ENCODE results near the gene EIF3F.
"Not testable (repeated sequence)": the region's sequence is repeated elsewhere in the genome, so short reads cannot be mapped to it uniquely, and the experiment has no call there.

The EIF3F gene

GRCh38 chr11:7983832-7984590 is 3.1 kb upstream of the EIF3F start:
- H3K4me3 ChIP-seq (ENCODE audit: low read length): no peak overlapping the region
- no peak for DNase-seq (ENCODE audit: low read depth, low spot score)

- not testable (repeated sequence) for DNase-seq (ENCODE audit: low read depth, low spot score)
- peak overlapping the region; percentile 78 for H3K4me3 ChIP-seq (ENCODE audit: low read length)
Measured at GRCh38 chr11:7987560-7987883, 385 bp downstream of the EIF3F start.

GRCh38 chr11:7994581-7995278 is 7.6 kb downstream of the EIF3F start:
- no peak for DNase-seq (ENCODE audit: low read depth, low spot score)
- no peak overlapping the region for H3K4me3 ChIP-seq (ENCODE audit: low read length)

- DNase-seq (ENCODE audit: low read depth, low spot score): no peak
- H3K4me3 ChIP-seq (ENCODE audit: low read length): no peak overlapping the region
Measured at GRCh38 chr11:7999795-8000194, 12.7 kb downstream of the EIF3F start.

- DNase-seq (ENCODE audit: low read depth, low spot score): no peak
- no peak overlapping the region for H3K4me3 ChIP-seq (ENCODE audit: low read length)
Measured at GRCh38 chr11:8000390-8000789, 13.3 kb downstream of the EIF3F start.

- no peak for DNase-seq (ENCODE audit: low read depth, low spot score)
- H3K4me3 ChIP-seq (ENCODE audit: low read length): no peak overlapping the region
Measured at GRCh38 chr11:8002676-8003075, 15.5 kb downstream of the EIF3F start.

- DNase-seq (ENCODE audit: low read depth, low spot score): no peak
- no peak overlapping the region for H3K4me3 ChIP-seq (ENCODE audit: low read length)
Measured at GRCh38 chr11:8003187-8003586, 16.1 kb downstream of the EIF3F start.

- DNase-seq (ENCODE audit: low read depth, low spot score): no peak
- H3K4me3 ChIP-seq (ENCODE audit: low read length): no peak overlapping the region
Measured at GRCh38 chr11:8004008-8004407, 16.9 kb downstream of the EIF3F start.

GRCh38 chr11:8005556-8005955 is 18.4 kb downstream of the EIF3F start:
- DNase-seq (ENCODE audit: low read depth, low spot score): no peak

GRCh38 chr11:8006349-8006977 is 19.3 kb downstream of the EIF3F start:
- peak; percentile 46 for DNase-seq (ENCODE audit: low read depth, low spot score)

More at GRCh38 chr11:8005556-8005955, 18.4 kb downstream of the EIF3F start:
- no peak overlapping the region for H3K4me3 ChIP-seq (ENCODE audit: low read length)

GRCh38 chr11:8008212-8008611 is 21.1 kb downstream of the EIF3F start:
- DNase-seq (ENCODE audit: low read depth, low spot score): no peak
- H3K4me3 ChIP-seq (ENCODE audit: low read length): no peak overlapping the region

More at GRCh38 chr11:8006349-8006977, 19.3 kb downstream of the EIF3F start:
- H3K4me3 ChIP-seq (ENCODE audit: low read length): no peak overlapping the region

- no peak overlapping the region for H3K4me3 ChIP-seq (ENCODE audit: low read length)
Measured at GRCh38 chr11:8009856-8010255, 22.7 kb downstream of the EIF3F start.

GRCh38 chr11:8011371-8011770 is 24.2 kb downstream of the EIF3F start:
- H3K4me3 ChIP-seq (ENCODE audit: low read length): no peak overlapping the region
- no peak for DNase-seq (ENCODE audit: low read depth, low spot score)

More at GRCh38 chr11:8009856-8010255, 22.7 kb downstream of the EIF3F start:
- DNase-seq (ENCODE audit: low read depth, low spot score): no peak

GRCh38 chr11:8011981-8012444 is 24.9 kb downstream of the EIF3F start:
- DNase-seq (ENCODE audit: low read depth, low spot score): no peak
- no peak overlapping the region for H3K4me3 ChIP-seq (ENCODE audit: low read length)

- DNase-seq (ENCODE audit: low read depth, low spot score): no peak
- H3K4me3 ChIP-seq (ENCODE audit: low read length): no peak overlapping the region
Measured at GRCh38 chr11:8013833-8014232, 26.7 kb downstream of the EIF3F start.

- DNase-seq (ENCODE audit: low read depth, low spot score): no peak
- no peak overlapping the region for H3K4me3 ChIP-seq (ENCODE audit: low read length)
Measured at GRCh38 chr11:8015753-8016239, 28.7 kb downstream of the EIF3F start.

- H3K4me3 ChIP-seq (ENCODE audit: low read length): no peak overlapping the region
- DNase-seq (ENCODE audit: low read depth, low spot score): no peak
Measured at GRCh38 chr11:8016440-8016839, 29.3 kb downstream of the EIF3F start.

- DNase-seq (ENCODE audit: low read depth, low spot score): no peak
- H3K4me3 ChIP-seq (ENCODE audit: low read length): no peak overlapping the region
Measured at GRCh38 chr11:8017071-8017470, 29.9 kb downstream of the EIF3F start.

GRCh38 chr11:8017894-8018483 is 30.9 kb downstream of the EIF3F start:
- no peak overlapping the region for H3K4me3 ChIP-seq (ENCODE audit: low read length)
- no peak for DNase-seq (ENCODE audit: low read depth, low spot score)
